Measurements from ENCODE around the gene FAM118A. TPM values are rescaled to one million over a fixed set of nuclear protein-coding genes. Genes with fewer than 3 reads are reported as not detected.

FAM118A gene
- total and polyA plus RNA-seq, 2 experiments from 2014 or later, result 11.9 to 20.3 TPM

- TF ChIP-seq CTCF (conservative IDR thresholded peaks at IDR 0.05; ENCODE audit: low read depth in 2 of 2) (no peak), ZNF114 (CRISPR knock-in tag; IDR thresholded peaks at IDR 0.05) (no peak), EZH2phosphoT487 (IDR thresholded peaks at IDR 0.05; ENCODE audit: unreplicated experiment) (no peak)
Measured at GRCh38 chr22:45305456-45306075, 4.2 kb upstream of the FAM118A start (continued).

- ATAC-seq (no peak), DNase-seq (ENCODE audit: low spot score) (no peak)
- no peaks in the 10 kb centered on the region; the same call in 2 of the 3 replicates for H3K36me3 Mint-ChIP-seq (ENCODE audit: low read depth)
- no peak overlapping the region for H2AFZ ChIP-seq
- 0 out of 2 replicates have a peak, but pooled peaks cover 3% of the 10 kb centered on the region for H3K9me2 ChIP-seq (ENCODE audit: insufficient read depth)
- no peak overlapping the region for H3K27ac Mint-ChIP-seq
- no peaks in the 10 kb centered on the region; the same call in 1 of the 2 replicates for H3K27me3 ChIP-seq (ENCODE audit: insufficient read depth)
- no peak overlapping the region for H3K4me2 ChIP-seq
- peaks cover 17% of the 10 kb centered on the region; the same call in 1 of the 2 replicates for H3K4me1 ChIP-seq (ENCODE audit: insufficient read depth)
- H3K4me3 ChIP-seq, result no peak overlapping the region
- H3K27ac ChIP-seq (ENCODE audit: low read depth), result no peak overlapping the region
- peaks cover 8% of the 10 kb centered on the region for H3K79me2 ChIP-seq (replicated peaks; ENCODE audit: insufficient read depth)
- peaks cover 2% of the 10 kb centered on the region; the same call in 1 of the 2 replicates for H4K20me1 ChIP-seq (replicated peaks; ENCODE audit: insufficient read depth)
- peaks cover 17% of the 10 kb centered on the region for H3K4me1 Mint-ChIP-seq
- no peak overlapping the region for H3K4me3 Mint-ChIP-seq
- no peaks in the 10 kb centered on the region for H3K9me3 Mint-ChIP-seq
- TF ChIP-seq ETS1 (IDR thresholded peaks at IDR 0.05) (no peak), JUNB (IDR thresholded peaks at IDR 0.05; ENCODE audit: unreplicated experiment) (no peak), REST (IDR thresholded peaks at IDR 0.05; ENCODE audit: unreplicated experiment) (no peak), STAT1 (IDR thresholded peaks at IDR 0.05; ENCODE audit: unreplicated experiment) (no peak), ZNF462 (CRISPR knock-in tag; IDR thresholded peaks at IDR 0.05) (no peak), CREB1 (CRISPR knock-in tag; IDR thresholded peaks at IDR 0.05; ENCODE audit: low read depth) (no peak), ZNF331 (CRISPR knock-in tag; IDR thresholded peaks at IDR 0.05; ENCODE audit: low read depth) (no peak)
- H3K27me3 Mint-ChIP-seq (ENCODE audit: insufficient read depth, low read depth, poor library complexity), result peaks cover 22% of the 10 kb centered on the region
- H3K36me3 ChIP-seq (ENCODE audit: insufficient read depth), result no peaks in the 10 kb centered on the region
- H3F3A ChIP-seq (replicated peaks; ENCODE audit: low read depth), result peaks cover 14% of the 10 kb centered on the region
Measured at GRCh38 chr22:45306139-45306538, 3.6 kb upstream of the FAM118A start.
